ENCODE measurements around the gene MARCO.

Gene MARCO, protein sequence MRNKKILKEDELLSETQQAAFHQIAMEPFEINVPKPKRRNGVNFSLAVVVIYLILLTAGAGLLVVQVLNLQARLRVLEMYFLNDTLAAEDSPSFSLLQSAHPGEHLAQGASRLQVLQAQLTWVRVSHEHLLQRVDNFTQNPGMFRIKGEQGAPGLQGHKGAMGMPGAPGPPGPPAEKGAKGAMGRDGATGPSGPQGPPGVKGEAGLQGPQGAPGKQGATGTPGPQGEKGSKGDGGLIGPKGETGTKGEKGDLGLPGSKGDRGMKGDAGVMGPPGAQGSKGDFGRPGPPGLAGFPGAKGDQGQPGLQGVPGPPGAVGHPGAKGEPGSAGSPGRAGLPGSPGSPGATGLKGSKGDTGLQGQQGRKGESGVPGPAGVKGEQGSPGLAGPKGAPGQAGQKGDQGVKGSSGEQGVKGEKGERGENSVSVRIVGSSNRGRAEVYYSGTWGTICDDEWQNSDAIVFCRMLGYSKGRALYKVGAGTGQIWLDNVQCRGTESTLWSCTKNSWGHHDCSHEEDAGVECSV

GRCh38 chr2:118942031-118942430 lies at the start of gene MARCO:
Gene MARCO, plus strand, starts transcription at chr2:118942194. Its CDS starts 107 bp downstream, at chr2:118942301.
- DNase-seq, result no peak

- DNase-seq, result no peak
These were observed 48.9 kb upstream of the MARCO start for GRCh38 chr2:118893100-118893499.

- DNase-seq, result peak; percentile 9
These were observed 39.5 kb upstream of the MARCO start for GRCh38 chr2:118902266-118903028.

DNA sequence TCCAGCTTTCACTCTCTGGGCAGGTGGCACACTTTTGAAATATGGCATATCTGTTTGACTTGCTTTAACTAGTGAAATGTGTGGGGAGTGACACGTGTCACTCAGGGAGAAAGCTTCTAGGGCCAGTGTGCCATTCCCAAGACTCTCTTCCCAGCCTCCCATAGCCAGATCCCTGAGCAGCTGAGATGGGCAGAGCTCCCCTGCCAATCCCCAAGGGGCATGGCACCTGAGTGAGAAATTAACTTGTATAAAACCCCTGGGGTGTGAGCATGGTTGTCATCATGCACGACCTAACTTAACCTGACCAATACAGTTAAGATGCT lies 39.0 kb upstream of the MARCO start:
- no peak for DNase-seq

DNA sequence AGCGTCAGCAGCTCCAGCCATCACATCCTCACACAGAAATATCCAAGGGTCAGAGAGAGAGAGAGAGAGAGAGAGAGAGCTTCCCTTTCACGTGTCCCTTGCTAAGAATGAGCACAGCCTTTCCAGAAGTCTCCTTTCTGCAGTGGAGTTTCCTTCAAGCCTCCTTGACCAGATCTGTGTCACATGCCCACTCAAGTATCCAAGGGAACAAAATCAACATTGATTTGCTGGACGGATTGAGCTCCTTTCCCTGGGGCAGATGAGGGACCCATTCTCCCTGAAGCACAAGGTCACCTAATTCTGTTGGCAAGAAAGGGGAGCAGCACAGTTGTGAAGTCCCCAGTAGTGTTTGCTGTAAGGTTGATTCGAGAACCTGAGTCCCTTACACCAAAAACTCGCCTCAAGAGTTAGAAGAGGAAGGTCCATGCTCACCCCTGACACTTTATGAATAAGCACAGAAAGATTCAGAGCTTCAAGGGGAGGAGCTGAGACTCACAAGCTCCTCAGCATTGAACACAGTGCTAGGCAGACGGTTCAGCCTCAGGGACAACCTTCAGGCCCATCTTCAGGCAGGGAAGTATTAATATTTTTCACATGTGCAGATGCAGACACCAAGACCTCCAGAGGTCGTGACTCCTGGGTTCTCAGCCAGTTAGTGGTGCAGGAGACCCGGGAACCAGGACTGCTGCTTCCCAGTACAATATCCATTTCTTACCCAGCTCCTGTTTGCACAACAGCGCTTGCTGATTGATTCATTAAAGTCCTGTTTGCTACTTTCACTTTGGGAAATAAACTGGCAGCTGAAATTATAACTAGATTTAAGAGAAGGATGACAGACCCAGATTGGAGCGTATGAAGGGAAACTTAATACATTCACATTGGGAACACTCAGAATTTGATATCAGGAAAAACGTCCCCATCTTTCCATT lies 38.2 kb upstream of the MARCO start:
- DNase-seq, result no peak

DNA sequence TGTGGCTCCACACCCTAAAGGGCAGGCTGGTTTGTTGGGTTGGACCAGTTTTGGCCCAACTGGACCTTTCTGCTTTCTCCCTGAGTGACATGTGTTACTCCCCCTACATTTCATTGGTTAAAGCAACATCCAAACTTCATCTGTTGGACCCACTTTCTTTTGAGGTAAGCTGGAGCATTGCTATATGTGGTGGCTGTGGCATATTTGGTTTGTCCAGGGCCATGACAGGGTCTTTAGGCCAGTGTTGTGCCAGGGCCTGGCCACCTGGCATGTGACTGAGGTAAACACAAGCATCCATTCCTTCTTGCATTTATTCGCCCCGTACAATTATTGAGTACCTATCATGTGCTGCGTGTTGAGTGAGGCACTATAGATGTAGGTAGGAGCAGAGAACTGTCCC lies 36.8 kb upstream of the MARCO start:
- DNase-seq, result no peak

DNA sequence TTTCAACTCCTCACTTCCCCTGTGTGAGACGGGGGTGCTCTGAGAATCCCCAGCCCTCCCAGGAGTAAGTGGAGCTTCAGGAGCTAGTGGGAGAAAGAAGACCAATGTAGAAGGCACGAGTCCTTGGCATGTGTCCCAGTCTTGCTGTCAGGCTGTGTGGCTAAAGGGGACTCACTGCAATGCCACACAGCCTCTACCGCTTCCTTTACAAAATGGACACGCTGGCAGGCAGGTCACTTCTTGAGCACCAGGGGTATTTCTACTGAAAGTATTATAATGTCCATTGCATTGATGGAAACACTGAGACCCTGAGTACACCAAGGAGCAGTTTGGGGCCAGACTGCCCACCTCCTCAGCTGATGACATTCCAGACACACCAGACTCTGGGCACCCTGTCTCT lies 35.8 kb upstream of the MARCO start:
- no peak for DNase-seq

DNA sequence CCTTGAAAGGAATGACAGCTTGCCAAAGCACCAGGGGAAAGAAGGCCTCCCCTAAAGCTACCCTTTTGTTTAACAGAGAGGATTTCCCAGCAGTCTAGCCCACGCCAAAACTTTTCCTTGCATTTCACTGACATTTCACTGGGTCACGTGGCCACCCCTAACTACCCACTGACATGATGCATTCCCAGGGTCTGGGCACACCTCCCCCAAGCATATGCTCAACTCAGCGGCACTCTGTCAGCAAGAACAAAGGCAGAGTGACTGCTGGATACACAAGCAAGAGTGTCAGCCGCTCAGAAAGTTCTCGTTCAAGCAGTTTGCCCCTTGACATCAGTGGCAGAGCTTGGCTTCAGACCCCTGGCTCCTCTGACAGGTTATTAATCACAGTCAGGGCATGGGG lies 34.2 kb upstream of the MARCO start:
- no peak for DNase-seq

DNA sequence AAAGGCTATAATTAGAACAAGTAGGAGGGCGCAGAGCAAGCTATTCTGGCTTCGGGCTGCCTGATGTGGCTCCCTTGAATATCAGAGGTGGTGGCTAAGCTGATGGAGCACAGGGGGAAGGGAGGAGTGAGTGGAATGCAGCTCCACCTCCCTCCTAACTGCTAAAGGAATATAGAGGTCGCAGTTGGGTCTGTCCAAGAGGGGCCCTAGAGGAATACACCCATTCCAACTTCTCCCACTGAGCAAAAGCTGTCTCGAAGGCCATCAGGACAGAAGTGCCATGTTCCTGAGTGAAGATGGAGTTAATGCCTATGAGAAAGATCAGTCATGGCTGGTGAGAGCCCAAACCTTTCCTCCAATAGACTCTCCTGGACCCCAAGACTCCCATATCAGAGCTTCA lies 32.8 kb upstream of the MARCO start:
- no peak for DNase-seq

- no peak for DNase-seq
These were observed 30.7 kb upstream of the MARCO start for GRCh38 chr2:118911166-118911856.

- no peak for DNase-seq
These were observed 30.1 kb upstream of the MARCO start for GRCh38 chr2:118911936-118912335.

DNA sequence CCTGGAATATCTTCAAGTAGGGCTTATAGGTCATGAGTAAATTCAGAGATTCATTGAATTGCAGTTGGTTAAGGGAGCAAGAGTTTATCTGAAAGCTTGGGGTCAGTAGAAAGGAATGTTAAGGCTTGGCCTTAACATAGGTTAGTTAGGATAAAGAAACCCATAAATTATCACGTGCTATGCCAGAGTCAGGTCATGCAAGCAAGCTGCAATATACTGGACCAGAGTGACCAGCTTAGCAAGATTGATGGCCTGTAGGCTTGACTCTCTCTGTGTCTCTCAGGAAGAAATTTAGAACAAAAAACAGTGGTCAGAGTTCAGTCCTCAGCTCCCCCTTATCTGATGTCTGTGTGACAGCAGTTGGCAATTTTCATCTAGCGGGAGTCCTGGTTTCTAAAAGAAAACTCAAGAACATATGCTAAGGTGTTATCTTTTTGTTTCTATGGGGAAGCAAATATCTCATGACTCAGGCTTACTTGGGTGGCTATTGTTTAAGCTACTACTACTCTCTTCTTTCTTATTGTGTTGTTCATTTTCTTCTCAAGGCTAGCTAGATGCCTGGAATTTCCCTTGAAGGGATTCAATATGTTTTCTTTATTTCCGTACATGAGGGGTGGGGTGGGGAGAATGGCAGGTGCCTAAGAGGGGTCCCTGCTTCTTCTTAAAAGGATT lies 28.7 kb upstream of the MARCO start:
- DNase-seq, result no peak

GRCh38 chr2:118913803-118914645 lies 28.0 kb upstream of the MARCO start:
- DNase-seq, result no peak

DNA sequence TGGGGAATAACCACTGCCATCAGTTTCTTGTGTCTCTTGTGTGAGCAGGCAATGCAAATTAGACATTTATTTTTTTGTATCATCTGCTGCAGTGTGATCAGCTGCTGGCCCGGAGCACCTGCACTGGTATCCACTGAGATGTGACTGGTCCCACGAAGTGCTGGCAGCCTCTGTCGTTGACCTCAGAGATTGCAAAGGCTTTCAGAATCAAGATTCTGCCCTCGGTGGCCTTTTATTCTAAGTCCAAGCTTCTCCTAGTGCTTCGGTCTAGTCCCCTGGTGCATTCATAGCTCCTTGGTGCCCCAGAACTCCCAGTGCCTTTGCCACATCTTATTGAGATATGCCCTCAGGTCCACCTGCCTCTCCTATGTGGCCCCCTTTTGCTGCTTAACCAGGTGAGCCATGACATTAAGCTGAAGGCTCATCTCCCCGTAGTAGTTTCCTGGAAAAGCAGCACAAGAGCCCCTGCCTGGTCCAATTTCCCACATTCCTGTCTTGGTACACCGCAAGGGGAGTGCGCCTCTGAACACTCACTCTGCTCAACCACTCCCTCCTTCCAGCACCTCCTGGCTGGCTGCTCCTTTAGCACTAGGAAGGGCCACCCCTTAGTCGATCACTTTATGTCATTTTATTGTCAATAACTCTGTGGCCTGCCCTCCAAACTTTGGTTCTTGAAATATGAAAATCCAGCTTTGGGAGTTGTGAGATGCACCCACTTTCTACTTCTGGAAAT lies 27.1 kb upstream of the MARCO start:
- no peak for DNase-seq

- no peak for DNase-seq
These were observed 24.0 kb upstream of the MARCO start for GRCh38 chr2:118918017-118918416.

DNA sequence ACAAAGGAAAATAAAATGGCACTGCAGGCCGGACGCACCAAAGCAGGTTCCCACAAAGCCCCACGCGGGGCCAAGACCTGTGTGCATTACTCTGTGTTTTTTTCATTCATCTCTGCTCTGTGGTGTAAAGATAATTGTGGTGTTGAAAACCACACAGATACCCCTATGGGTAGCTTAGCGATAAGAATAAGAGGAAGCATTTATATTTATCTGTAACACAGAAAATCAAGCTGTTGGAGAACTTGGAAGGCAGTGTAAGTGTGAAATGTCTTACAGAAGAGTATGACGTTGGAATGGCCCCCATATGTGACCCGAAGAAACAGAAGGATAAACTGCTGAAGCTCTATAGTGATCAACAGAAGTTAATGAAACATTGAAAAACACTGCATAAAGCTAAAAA lies 20.3 kb upstream of the MARCO start:
- no peak for DNase-seq

DNA sequence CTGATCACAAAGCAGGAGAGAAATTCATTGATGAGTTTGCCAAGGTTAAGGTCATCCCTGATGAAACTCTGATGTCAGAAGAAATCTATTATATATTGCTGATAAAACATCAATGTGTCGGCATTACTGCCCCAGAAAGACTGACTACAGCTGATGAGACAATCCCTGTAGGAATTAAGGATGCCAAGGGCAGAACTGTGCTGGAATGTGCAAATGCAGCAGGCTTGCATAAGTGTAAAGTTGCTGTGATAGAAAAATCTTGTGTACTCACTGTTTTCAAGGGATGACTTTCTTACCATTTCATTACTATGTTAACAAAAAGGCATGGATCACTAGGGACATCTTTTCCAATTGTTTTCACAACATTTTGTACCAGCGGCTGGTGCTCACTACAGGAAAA lies 19.7 kb upstream of the MARCO start:
- DNase-seq, result no peak

DNA sequence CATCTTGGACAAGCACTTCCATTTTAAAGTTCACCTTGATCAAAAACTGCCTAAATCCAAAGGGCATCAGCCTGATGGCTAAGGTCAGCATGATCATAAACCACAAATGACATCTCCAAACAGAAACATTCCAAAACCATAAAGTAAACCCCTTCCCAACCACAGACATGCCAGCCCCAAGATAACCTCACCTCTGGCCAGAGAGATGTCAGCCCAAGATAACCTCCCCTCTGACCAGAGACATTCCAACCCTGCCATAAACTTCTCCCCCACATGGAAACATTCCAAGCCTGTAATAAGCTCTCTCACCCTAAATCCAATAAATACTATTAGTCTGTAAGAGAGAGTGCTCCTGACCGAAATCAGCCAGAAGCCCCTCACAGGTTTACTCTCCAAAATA lies 18.6 kb upstream of the MARCO start:
- DNase-seq, result no peak

- no peak for DNase-seq
These were observed 16.5 kb upstream of the MARCO start for GRCh38 chr2:118925476-118925875.

GRCh38 chr2:118925981-118926380 lies 16.0 kb upstream of the MARCO start:
- DNase-seq, result no peak

All from CD4-positive, alpha-beta T cell treated with Interleukin-6 for 4 hours (primary cell).